GM12891 (cell line): Measurements from ENCODE around the gene IL17F.

Experiments
- POLR2A ChIP-seq: IDR thresholded peaks from 2 replicates; pipeline ENCODE4 v1.6.1; 2011; ENCODE audit warnings: low read depth, low read length, control low read depth
- POLR2AphosphoS5 ChIP-seq: IDR thresholded peaks from 2 replicates; pipeline ENCODE4 v1.6.1; 2011; ENCODE audit warnings: low read depth, low read length, control low read depth
- TAF1 ChIP-seq: IDR thresholded peaks from 2 replicates; pipeline ENCODE4 v1.6.1; 2011; ENCODE audit warnings: low read depth, low read length, control low read depth

DNA sequence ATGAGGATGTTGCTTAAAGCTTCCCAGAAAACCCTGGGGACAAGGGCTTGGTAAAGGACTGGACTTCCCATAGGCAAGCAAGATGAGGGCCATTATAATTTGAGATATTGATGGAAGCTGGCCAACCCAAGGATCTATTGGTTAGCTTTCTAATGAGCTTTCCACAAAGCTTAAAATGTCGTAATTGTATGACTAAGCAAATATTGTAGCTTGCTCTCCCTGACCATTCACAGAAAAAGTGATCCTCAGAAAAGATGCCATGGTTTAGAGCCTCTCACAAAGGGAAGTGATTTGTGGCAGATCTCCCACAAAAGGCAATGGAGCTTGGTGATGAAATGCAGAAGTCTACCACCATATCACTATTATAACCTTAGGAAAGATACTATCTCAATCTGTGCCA lies 13.6 kb downstream of the IL17F start:
- no peak for TF ChIP-seq POLR2A
- no peak for TF ChIP-seq TAF1
- TF ChIP-seq POLR2AphosphoS5: no peak
